K562 (cell line): ENCODE data around the gene EMX2. TPM values are rescaled to one million over a fixed set of nuclear protein-coding genes. Genes with fewer than 3 reads are reported as not detected.

ENCODE experiments used
- ATAC-seq: fragments of 200-7000 bp; cut with Tn5 transposase; 3 replicates; pipeline ENCODE4 v1.9.1; 2020; ENCODE audit warnings: moderate library complexity
- BruUV-seq: library from RNA; stranded (reverse); fragments of 400-500 nt; replicated peaks from 2 replicates; lab custom pipeline; 2021; lab: Mats Ljungman, UMichigan
- CTCF ChIA-PET: fragments of 300-600 bp; formaldehyde crosslinking; extraction: SDS; loops from one replicate; lab custom pipeline; 2021; ENCODE audit warnings: low intra/inter-chr PET ratio; lab: Yijun Ruan, JAX
- POLR2A ChIA-PET: fragments of 300-600, 350-650 bp; sonication (Branson Sonifier 250); formaldehyde crosslinking; extraction: SDS; loops from one replicate; lab custom pipeline; 2021; ENCODE audit warnings: antibody characterized with exemption, inconsistent platforms; lab: Yijun Ruan, JAX
- DNase-seq, 4 experiments: peaks; one replicate each; pipeline versions ENCODE4 v3.0.0 to v3.0.0-alpha.2; 2011 to 2018; ENCODE audit warnings: low spot score in 3 of 4, mixed read lengths in 3 of 4; ENCODE audit errors: extremely low read depth in 1 of 4
- FAIRE-seq: peaks from 2 replicates; lab custom pipeline; 2011; peaks lifted over from hg19 to GRCh38; lab: Jason Lieb, UNC
- H2AFZ ChIP-seq: 2 replicates; pipeline ENCODE4 v1.6.0; 2011; ENCODE audit warnings: low read depth, low read length, control low read depth, inconsistent platforms
- H3K27ac ChIP-seq: fragments of 200-600 bp; 3 replicates; pipeline ENCODE4 v1.8.0; 2011; ENCODE audit warnings: low read depth, mild to moderate bottlenecking, control low read depth, inconsistent platforms, low read length, moderate library complexity, mixed read lengths; ENCODE audit errors: extremely low read depth
- H3K27me3 ChIP-seq, 2 experiments: fragments of 300-600 bp in 1 of 2; 2 replicates in 1 of 2; 3 replicates in 1 of 2; pipeline versions ENCODE4 v1.6.0 to v1.8.0; 2011; ENCODE audit warnings: inconsistent platforms in 2 of 2, low read length in 2 of 2, mild to moderate bottlenecking in 1 of 2, mixed read lengths in 1 of 2, moderate library complexity in 1 of 2; ENCODE audit not compliant: control insufficient read depth in 2 of 2, insufficient read depth in 2 of 2
- H3K36me3 ChIP-seq: fragments of 300-600 bp; 3 replicates; pipeline ENCODE4 v1.8.0; 2011; ENCODE audit warnings: mild to moderate bottlenecking, low read length, inconsistent platforms; ENCODE audit not compliant: control insufficient read depth, insufficient read depth
- H3K4me1 ChIP-seq, 2 experiments: fragments of 200-600 bp in 1 of 2; replicated peaks in 1 of 2; 2 replicates in 1 of 2; 3 replicates in 1 of 2; pipeline versions ENCODE4 v1.5.1 to v1.8.0; 2011; ENCODE audit warnings: inconsistent platforms in 2 of 2, low read length in 2 of 2, mild to moderate bottlenecking in 1 of 2, mixed read lengths in 1 of 2, moderate library complexity in 1 of 2; ENCODE audit not compliant: control insufficient read depth in 2 of 2, insufficient read depth in 2 of 2
- H3K4me2 ChIP-seq: 2 replicates; pipeline ENCODE4 v1.6.1; 2011; ENCODE audit warnings: low read length, control low read depth, inconsistent platforms, mixed read lengths; ENCODE audit not compliant: insufficient read depth
- H3K4me3 ChIP-seq: fragments of 200-600 bp; sonication (generic), shearing (Covaris generic); 2 replicates; pipeline ENCODE4 v1.5.1; 2016; ENCODE audit warnings: control low read depth, inconsistent platforms
- H3K79me2 ChIP-seq: fragments of 200-600 bp; 3 replicates; pipeline ENCODE4 v1.8.0; 2011; ENCODE audit warnings: low read length, inconsistent platforms; ENCODE audit not compliant: control insufficient read depth, insufficient read depth
- H3K9ac ChIP-seq, 2 experiments: 2 replicates each; pipeline versions ENCODE4 v1.6.0 to v1.6.1; 2011; ENCODE audit warnings: low read depth in 2 of 2, low read length in 2 of 2, control low read depth in 1 of 2, inconsistent platforms in 1 of 2, mild to moderate bottlenecking in 1 of 2, mixed read lengths in 1 of 2; ENCODE audit not compliant: insufficient read depth in 1 of 2
- H3K9me1 ChIP-seq: one replicate; pipeline ENCODE4 v1.6.0; 2011; ENCODE audit warnings: inconsistent platforms, mild to moderate bottlenecking, low read length, moderate library complexity; ENCODE audit not compliant: control insufficient read depth, insufficient read depth
- H3K9me3 ChIP-seq: replicated peaks from 2 replicates; pipeline ENCODE4 v1.5.1; 2011; ENCODE audit warnings: low read depth, low read length, inconsistent platforms; ENCODE audit not compliant: control insufficient read depth, insufficient read depth
- H4K20me1 ChIP-seq: replicated peaks from 2 replicates; pipeline ENCODE4 v1.6.1; 2011; ENCODE audit warnings: low read length, inconsistent platforms, mixed read lengths; ENCODE audit not compliant: control insufficient read depth, insufficient read depth
- CCNT2 ChIP-seq: IDR thresholded peaks from 2 replicates; pipeline ENCODE4 v1.6.1; 2011; ENCODE audit warnings: borderline replicate concordance, low read depth, mild to moderate bottlenecking, moderate library complexity, mixed read lengths, low read length; ENCODE audit not compliant: insufficient read length; ENCODE audit errors: extremely low read depth
- CHD4 ChIP-seq: fragments of 200-600 bp; sonication (generic); IDR thresholded peaks from 3 replicates; pipeline ENCODE4 v1.6.1; 2012; ENCODE audit warnings: low read depth, mild to moderate bottlenecking, mixed read lengths, low read length, inconsistent platforms; ENCODE audit not compliant: insufficient read depth, insufficient replicate concordance, poor library complexity, severe bottlenecking
- CREB1 ChIP-seq, 2 experiments: sonication (generic) in 1 of 2; formaldehyde crosslinking in 1 of 2; IDR thresholded peaks; 2 replicates each; pipeline versions ENCODE4 v1.6.1 to v1.8.0; 2012 to 2022; ENCODE audit warnings: inconsistent platforms in 1 of 2, mild to moderate bottlenecking in 1 of 2, missing genetic modification reagents in 1 of 2, moderate library complexity in 1 of 2
- PHF8 ChIP-seq: fragments of 200-600 bp; sonication (generic); IDR thresholded peaks from 2 replicates; pipeline ENCODE4 v1.6.1; 2012; ENCODE audit warnings: mixed run types, mild to moderate bottlenecking, inconsistent platforms, low read length, moderate library complexity, borderline replicate concordance
- POLR2G ChIP-seq: fragments of 200-400 bp; formaldehyde crosslinking; IDR thresholded peaks from 2 replicates; pipeline ENCODE4 v1.6.1; 2017; ENCODE audit warnings: low read depth, mild to moderate bottlenecking, antibody characterized with exemption, low read length, moderate library complexity
- PRPF4 ChIP-seq: fragments of 200-400 bp; formaldehyde crosslinking; IDR thresholded peaks from one replicate; pipeline ENCODE4 v1.6.1; 2017; ENCODE audit warnings: low read length, low read depth, mild to moderate bottlenecking; ENCODE audit not compliant: insufficient read depth, poor library complexity, severe bottlenecking
- THRAP3 ChIP-seq: fragments of 450-650 bp; IDR thresholded peaks from 2 replicates; pipeline ENCODE4 v1.6.1; 2016; ENCODE audit warnings: mild to moderate bottlenecking, inconsistent platforms, borderline replicate concordance
- TRIM28 ChIP-seq: fragments of 450-650 bp; IDR thresholded peaks from 2 replicates; pipeline ENCODE4 v1.6.1; 2017
- WGBS: fragments of 100-300 bp; shearing (Covaris generic); methylation state at CpG from one replicate; pipeline ENCODE4 v1.1.6; 2016; ENCODE audit warnings: low coverage, mixed read lengths; ENCODE audit not compliant: insufficient coverage; ENCODE audit errors: missing lambda C conversion rate; 5-methylcytosine and 5-hydroxymethylcytosine counted together
- in situ Hi-C: fragments of 300-500 bp; cut with MboI; formaldehyde crosslinking; loops from 4 replicates; pipeline ENCODE4 v1.15.0; 2018; ENCODE audit warnings: inconsistent platforms, mixed read lengths
- intact Hi-C: fragments of 100-400 bp; cut with micrococcal nuclease; formaldehyde crosslinking; loops from 2 replicates; pipeline ENCODE4 v1.14.2; 2022
- polyA plus RNA-seq, 8 experiments: library from polyadenylated mRNA; depleted of rRNA in 4 of 8; stranded (reverse) in 5 of 8; unstranded in 3 of 8; fragments of >200 nt; fragmentation: Nextera tagmentation in 2 of 8; fragmentation: Illumina TruSeq in 1 of 8; extraction: Ambion mirVana in 2 of 8; extraction: Trizol in 1 of 8; gene quantifications; 2 replicates each; pipeline versions ENCODE4 v1.2.1 to v1.2.3, GENCODE V29; 2011 to 2014; ENCODE audit warnings: inconsistent platforms in 1 of 8, missing spikeins in 1 of 8
- total RNA-seq, 7 experiments: library from RNA; depleted of rRNA in 6 of 7; stranded (reverse); fragments of >200 nt in 6 of 7; fragmentation: Illumina TruSeq in 2 of 7; extraction: Trizol in 2 of 7; gene quantifications; 2 replicates each; pipeline versions ENCODE4 v1.2.1 to v1.2.3, GENCODE V29; 2011 to 2021; ENCODE audit warnings: low replicate concordance in 1 of 7
- TF ChIP-seq, protein P1 (sequence below): fragments of 250-450 bp; sonication (Bioruptor Pico); IDR thresholded peaks from 2 replicates; pipeline ENCODE4 v1.5.1; 2021; ENCODE audit warnings: mild to moderate bottlenecking

The EMX2 gene
- total and polyA plus RNA-seq, 9 of the 15 experiments (the other 6 are each of a cell fraction or from before 2014, with no cell fraction given): not detected

DNA sequence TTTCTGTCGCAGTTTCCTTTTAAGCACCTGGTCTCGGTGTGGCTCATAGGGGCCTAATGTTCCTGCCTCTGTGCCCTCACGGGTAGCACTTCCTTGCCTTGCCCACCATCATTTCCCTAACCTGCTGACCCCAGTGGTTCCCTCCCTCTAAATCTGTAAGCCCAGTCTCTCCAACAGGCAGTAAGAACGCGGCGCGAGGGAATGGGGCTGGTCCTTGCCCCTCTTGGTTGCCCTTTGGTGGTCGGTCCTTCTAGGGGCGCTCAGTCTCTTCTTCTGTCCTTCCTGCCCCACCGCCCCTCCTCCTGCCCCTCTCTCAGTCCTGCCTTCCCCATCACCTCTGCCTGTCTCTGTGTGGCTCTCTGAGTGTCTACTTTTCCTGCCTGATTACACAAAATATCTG, 21.2 kb downstream of the EMX2 start:
- H3K36me3 ChIP-seq: no peaks in the 10 kb centered on the region
- no peaks in the 10 kb centered on the region for H3K9me3 ChIP-seq
- H3K27me3 ChIP-seq: no peaks in the 10 kb centered on the region; a peak in 1 of 5 replicates
- WGBS: 2% methylated on average over 8 of the region's 10 CpGs
- H3K79me2 ChIP-seq: no peaks in the 10 kb centered on the region
- in situ Hi-C loops (no loop called here), intact Hi-C loops (no loop called here)
- BruUV-seq: no TSS peak
- ChIA-PET CTCF (no interaction called here), POLR2A (no interaction called here)
- ATAC-seq (no peak), FAIRE-seq (no peak), DNase-seq (no peak)
- no peak overlapping the region for H3K9ac ChIP-seq
- no peaks in the 10 kb centered on the region for H3K9me1 ChIP-seq
- no peaks in the 10 kb centered on the region for H3K4me1 ChIP-seq
- no peak overlapping the region for H2AFZ ChIP-seq
- no peaks in the 10 kb centered on the region for H4K20me1 ChIP-seq
- no peak overlapping the region for H3K4me3 ChIP-seq
- H3K4me2 ChIP-seq: no peak overlapping the region
- no peak for TF ChIP-seq CCNT2
- no peak for TF ChIP-seq PRPF4
- no peak for TF ChIP-seq CHD4
- no peak for TF ChIP-seq THRAP3
- TF ChIP-seq, protein P1, sequence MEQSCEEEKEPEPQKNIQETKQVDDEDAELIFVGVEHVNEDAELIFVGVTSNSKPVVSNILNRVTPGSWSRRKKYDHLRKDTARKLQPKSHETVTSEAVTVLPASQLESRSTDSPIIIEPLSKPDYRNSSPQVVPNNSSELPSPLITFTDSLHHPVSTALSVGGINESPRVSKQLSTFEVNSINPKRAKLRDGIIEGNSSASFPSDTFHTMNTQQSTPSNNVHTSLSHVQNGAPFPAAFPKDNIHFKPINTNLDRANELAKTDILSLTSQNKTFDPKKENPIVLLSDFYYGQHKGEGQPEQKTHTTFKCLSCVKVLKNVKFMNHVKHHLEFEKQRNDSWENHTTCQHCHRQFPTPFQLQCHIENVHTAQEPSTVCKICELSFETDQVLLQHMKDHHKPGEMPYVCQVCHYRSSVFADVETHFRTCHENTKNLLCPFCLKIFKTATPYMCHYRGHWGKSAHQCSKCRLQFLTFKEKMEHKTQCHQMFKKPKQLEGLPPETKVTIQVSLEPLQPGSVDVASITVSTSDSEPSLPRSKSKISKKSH (CRISPR knock-in tag): no peak
- no peak for TF ChIP-seq PHF8
- no peak for TF ChIP-seq POLR2G
- no peak for TF ChIP-seq TRIM28
- TF ChIP-seq CREB1 (IDR thresholded peaks at IDR 0.05): no peak
- TF ChIP-seq CREB1 (CRISPR knock-in tag; IDR thresholded peaks at IDR 0.05): no peak
- H3K27ac ChIP-seq: no peak overlapping the region
